GM12878 (cell line): ENCODE measurements around the gene YIF1A.

Source experiments
- CBX3 ChIP-seq: fragments of 200-600 bp; sonication (generic); IDR thresholded peaks from 2 replicates; pipeline ENCODE4 v1.6.1; 2016; ENCODE audit warnings: low read depth, borderline replicate concordance
- HDAC2 ChIP-seq: fragments of 200-600 bp; sonication (generic); IDR thresholded peaks from 2 replicates; pipeline ENCODE4 v1.6.1; 2017
- POLR2A ChIP-seq: IDR thresholded peaks from 2 replicates; pipeline ENCODE4 v1.6.1; 2011; ENCODE audit warnings: low read depth, mild to moderate bottlenecking, low read length
- POLR2AphosphoS5 ChIP-seq: IDR thresholded peaks from 2 replicates; pipeline ENCODE4 v1.6.1; 2011; ENCODE audit warnings: mild to moderate bottlenecking, low read length, inconsistent platforms
- RELA ChIP-seq: fragments of 450-650 bp; IDR thresholded peaks from 2 replicates; pipeline ENCODE4 v1.8.0; 2014; ENCODE audit warnings: borderline replicate concordance; ENCODE audit not compliant: partially characterized antibody
- RFX5 ChIP-seq: IDR thresholded peaks from 2 replicates; pipeline ENCODE4 v1.6.1; 2011; ENCODE audit warnings: low read depth, low read length, improper control_type of control experiment
- SMC3 ChIP-seq: IDR thresholded peaks from 2 replicates; pipeline ENCODE4 v1.6.1; 2011; ENCODE audit warnings: low read length, improper control_type of control experiment, borderline replicate concordance
- TF ChIP-seq, protein P1 (sequence below), 3 experiments: IDR thresholded peaks in 2 of 3; conservative IDR thresholded peaks in 1 of 3; 2 replicates each; pipeline ENCODE4 v1.5.1; 2011; ENCODE audit warnings: low read depth in 3 of 3, low read length in 3 of 3, mild to moderate bottlenecking in 3 of 3, control low read depth in 2 of 3, moderate library complexity in 2 of 3, inconsistent platforms in 1 of 3, mixed read lengths in 1 of 3; ENCODE audit not compliant: control insufficient read depth in 2 of 3, insufficient read depth in 1 of 3; ENCODE audit errors: extremely low read depth in 1 of 3
- TF ChIP-seq, protein P2 (sequence below): IDR thresholded peaks from 2 replicates; pipeline ENCODE4 v1.6.1; 2012; ENCODE audit warnings: mild to moderate bottlenecking, low read depth, low read length

DNA sequence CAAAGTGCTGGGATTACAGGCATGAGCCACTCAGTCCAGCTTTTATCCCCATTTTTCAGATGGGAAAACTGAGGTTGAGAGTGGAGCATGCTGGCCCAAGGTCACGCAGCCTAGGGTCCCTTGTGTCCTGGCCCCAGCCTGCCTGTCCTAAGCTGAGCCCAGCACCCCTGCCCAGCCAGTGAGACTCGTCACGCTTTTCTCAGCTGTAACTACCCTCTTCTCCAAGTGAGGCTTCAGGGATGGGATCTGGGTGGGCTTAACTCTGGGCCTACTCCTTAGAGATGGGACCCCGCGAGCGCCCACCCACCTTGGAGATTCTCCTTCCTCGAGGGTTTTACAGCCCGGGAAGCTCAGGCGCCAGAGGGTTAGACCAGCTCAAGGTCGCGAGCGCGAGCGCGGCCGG, 2.4 kb upstream of the YIF1A start:
- TF ChIP-seq POLR2AphosphoS5 (no peak), CBX3 (no peak), POLR2A (no peak), HDAC2 (no peak), RELA (no peak), SMC3 (no peak), RFX5 (no peak)
- TF ChIP-seq, protein P1, sequence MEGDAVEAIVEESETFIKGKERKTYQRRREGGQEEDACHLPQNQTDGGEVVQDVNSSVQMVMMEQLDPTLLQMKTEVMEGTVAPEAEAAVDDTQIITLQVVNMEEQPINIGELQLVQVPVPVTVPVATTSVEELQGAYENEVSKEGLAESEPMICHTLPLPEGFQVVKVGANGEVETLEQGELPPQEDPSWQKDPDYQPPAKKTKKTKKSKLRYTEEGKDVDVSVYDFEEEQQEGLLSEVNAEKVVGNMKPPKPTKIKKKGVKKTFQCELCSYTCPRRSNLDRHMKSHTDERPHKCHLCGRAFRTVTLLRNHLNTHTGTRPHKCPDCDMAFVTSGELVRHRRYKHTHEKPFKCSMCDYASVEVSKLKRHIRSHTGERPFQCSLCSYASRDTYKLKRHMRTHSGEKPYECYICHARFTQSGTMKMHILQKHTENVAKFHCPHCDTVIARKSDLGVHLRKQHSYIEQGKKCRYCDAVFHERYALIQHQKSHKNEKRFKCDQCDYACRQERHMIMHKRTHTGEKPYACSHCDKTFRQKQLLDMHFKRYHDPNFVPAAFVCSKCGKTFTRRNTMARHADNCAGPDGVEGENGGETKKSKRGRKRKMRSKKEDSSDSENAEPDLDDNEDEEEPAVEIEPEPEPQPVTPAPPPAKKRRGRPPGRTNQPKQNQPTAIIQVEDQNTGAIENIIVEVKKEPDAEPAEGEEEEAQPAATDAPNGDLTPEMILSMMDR (IDR thresholded peaks at IDR 0.05 in 2 of 3, conservative IDR thresholded peaks at IDR 0.05 in 1 of 3; ENCODE audit: control insufficient read depth in 2 of 3, extremely low read depth in 1 of 3, insufficient read depth in 1 of 3, low read depth in 3 of 3, low read length in 3 of 3), result no peak
- TF ChIP-seq, protein P2, sequence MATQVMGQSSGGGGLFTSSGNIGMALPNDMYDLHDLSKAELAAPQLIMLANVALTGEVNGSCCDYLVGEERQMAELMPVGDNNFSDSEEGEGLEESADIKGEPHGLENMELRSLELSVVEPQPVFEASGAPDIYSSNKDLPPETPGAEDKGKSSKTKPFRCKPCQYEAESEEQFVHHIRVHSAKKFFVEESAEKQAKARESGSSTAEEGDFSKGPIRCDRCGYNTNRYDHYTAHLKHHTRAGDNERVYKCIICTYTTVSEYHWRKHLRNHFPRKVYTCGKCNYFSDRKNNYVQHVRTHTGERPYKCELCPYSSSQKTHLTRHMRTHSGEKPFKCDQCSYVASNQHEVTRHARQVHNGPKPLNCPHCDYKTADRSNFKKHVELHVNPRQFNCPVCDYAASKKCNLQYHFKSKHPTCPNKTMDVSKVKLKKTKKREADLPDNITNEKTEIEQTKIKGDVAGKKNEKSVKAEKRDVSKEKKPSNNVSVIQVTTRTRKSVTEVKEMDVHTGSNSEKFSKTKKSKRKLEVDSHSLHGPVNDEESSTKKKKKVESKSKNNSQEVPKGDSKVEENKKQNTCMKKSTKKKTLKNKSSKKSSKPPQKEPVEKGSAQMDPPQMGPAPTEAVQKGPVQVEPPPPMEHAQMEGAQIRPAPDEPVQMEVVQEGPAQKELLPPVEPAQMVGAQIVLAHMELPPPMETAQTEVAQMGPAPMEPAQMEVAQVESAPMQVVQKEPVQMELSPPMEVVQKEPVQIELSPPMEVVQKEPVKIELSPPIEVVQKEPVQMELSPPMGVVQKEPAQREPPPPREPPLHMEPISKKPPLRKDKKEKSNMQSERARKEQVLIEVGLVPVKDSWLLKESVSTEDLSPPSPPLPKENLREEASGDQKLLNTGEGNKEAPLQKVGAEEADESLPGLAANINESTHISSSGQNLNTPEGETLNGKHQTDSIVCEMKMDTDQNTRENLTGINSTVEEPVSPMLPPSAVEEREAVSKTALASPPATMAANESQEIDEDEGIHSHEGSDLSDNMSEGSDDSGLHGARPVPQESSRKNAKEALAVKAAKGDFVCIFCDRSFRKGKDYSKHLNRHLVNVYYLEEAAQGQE, result no peak
